Muscle layer of duodenum (tissue), 2 donors: Measurements from ENCODE around the gene NRDE2.
"Not testable (repeated sequence)": the region's sequence is repeated elsewhere in the genome, so short reads cannot be mapped to it uniquely, and the experiment has no call there.

Source experiments
- H3K27ac ChIP-seq: one replicate; pipeline ENCODE4 v1.7.0; 2013; ENCODE audit warnings: mild to moderate bottlenecking, low read length
- H3K27me3 ChIP-seq: one replicate; pipeline ENCODE4 v1.7.0; 2013; ENCODE audit warnings: low read depth, mild to moderate bottlenecking, control low read depth, low read length
- H3K36me3 ChIP-seq, 2 donors: one replicate each; pipeline ENCODE4 v1.7.0; 2013; ENCODE audit warnings: low read length in 2 of 2, control low read depth in 1 of 2, mild to moderate bottlenecking in 1 of 2; ENCODE audit not compliant: insufficient read depth in 2 of 2, control insufficient read depth in 1 of 2
- H3K4me1 ChIP-seq, 2 donors: one replicate each; pipeline ENCODE4 v1.7.0; 2013; ENCODE audit warnings: low read length in 2 of 2, mild to moderate bottlenecking in 2 of 2, control low read depth in 1 of 2, moderate library complexity in 1 of 2; ENCODE audit not compliant: insufficient read depth in 2 of 2, control insufficient read depth in 1 of 2
- H3K4me3 ChIP-seq, 2 donors: one replicate each; pipeline ENCODE4 v1.7.0; 2013; ENCODE audit warnings: low read length in 2 of 2, low read depth in 1 of 2, mild to moderate bottlenecking in 1 of 2
- H3K9me3 ChIP-seq, 2 donors: one replicate each; pipeline ENCODE4 v1.7.0; 2013; ENCODE audit warnings: low read length in 2 of 2, control low read depth in 1 of 2, mild to moderate bottlenecking in 1 of 2; ENCODE audit not compliant: control insufficient read depth in 1 of 2
- donor health status: healthy.

NRDE2 gene

DNA sequence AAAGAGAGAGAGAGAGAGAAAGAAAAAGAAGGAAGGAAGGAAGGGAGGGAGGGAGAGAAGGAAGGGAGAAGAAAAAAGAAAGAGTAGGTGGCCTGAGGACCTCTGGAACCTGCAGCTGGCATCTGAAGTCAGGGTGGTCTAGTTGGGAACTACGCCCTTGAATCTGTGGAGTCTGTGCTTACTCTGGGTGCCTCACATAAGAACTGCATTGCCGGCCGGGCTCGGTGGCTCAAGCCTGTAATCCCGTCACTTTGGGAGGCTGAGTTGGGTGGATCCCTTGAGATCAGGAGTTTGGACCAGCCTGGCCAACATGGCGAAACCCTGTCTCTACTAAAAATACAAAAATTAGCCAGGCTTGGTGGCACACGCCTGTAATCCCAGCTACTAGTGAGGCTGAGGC is 10.0 kb upstream of the NRDE2 start:
- Histone ChIP-seq H3K36me3 (no peaks in the 10 kb centered on the region), H3K27me3 (no peaks in the 10 kb centered on the region), H3K9me3 (no peaks in the 10 kb centered on the region), H3K4me1 (no peaks in the 10 kb centered on the region), H3K27ac (no peak overlapping the region), H3K4me3 (no peak overlapping the region)

DNA sequence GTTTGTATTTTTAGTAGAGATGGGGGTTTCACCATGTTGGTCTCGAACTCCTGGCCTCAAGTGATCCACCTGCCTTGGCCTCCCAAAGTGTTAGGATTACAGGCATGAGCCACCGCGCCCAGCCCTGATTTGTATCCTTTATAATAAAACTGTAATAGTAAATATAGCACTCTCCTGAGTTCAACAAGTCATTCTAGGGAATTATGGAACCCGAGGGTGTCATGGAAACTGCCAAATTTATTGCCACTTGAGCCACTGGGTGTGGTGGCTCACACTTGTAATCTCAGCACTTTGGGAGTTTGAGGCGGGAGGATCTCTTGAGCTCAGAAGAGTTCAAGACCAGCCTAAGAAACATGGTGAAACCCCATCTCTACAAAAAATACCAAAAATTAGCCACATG is 9.5 kb upstream of the NRDE2 start:
- not testable (repeated sequence) for H3K9me3 ChIP-seq, H3K36me3 ChIP-seq, H3K27ac ChIP-seq, H3K4me3 ChIP-seq, H3K27me3 ChIP-seq, H3K4me1 ChIP-seq

DNA sequence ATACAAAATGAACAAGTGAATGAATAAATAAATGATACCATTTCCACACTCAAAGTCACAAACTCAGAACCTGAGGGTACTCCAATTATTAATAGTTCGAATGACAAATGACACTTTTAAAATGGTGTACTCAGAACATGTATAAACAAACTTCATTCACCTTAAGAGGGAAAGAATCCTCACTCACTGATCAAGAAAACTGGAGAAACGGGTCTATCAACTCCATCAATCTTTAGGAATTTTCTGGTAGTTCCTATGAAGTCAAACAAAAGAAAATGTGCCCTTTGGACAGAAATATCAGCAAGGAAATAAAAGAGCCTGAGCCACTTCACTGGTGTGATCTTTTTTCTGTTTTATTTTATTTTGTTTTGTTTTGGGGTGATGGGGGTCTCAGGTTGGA is 5.2 kb upstream of the NRDE2 start:
- Histone ChIP-seq H3K4me1 (no peaks in the 10 kb centered on the region), H3K9me3 (no peaks in the 10 kb centered on the region), H3K4me3 (no peak overlapping the region), H3K27me3 (no peaks in the 10 kb centered on the region), H3K36me3 (no peaks in the 10 kb centered on the region), H3K27ac (no peak overlapping the region)

DNA sequence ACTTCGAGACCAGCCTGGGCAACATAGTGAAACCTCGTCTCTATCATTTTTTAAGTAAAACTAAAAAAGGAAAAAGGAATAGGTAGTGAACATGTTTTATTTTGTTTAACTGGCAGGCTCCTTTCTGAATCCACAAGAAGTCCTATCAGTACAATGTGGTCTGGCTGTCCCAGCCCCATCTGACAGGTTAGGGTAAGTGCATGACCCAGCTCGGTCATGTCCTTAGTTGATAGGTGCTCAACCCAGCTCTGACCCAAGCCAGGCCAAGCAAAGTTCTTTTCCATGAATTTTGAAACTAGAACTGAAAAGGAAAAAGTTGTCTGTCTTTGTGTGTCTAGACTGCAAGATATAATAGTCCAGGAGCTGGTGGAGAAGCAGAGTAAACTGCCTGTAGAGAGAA is 4.7 kb upstream of the NRDE2 start:
- Histone ChIP-seq H3K27me3 (no peaks in the 10 kb centered on the region), H3K4me1 (peaks cover 0 to under 1% of the 10 kb centered on the region in 2 donors), H3K4me3 (no peak overlapping the region), H3K27ac (no peak overlapping the region), H3K9me3 (no peaks in the 10 kb centered on the region), H3K36me3 (no peaks in the 10 kb centered on the region)

DNA sequence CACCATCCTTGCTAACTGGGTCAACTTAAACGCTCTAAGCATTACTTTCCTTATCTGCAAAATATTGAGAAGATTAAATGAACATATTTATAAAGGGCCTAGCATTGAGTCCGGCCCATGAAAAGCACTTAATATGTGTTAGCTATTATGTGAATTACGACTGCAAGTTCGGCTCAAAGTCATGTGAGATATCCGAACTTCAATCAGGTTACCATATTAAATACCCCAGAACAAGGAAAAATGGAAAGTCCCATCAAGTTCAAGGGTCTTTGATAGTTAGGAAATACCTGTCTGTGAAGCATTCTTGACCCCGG is 487 bp upstream of the NRDE2 start:
- Histone ChIP-seq H3K9me3 (no peaks in the 10 kb centered on the region), H3K4me1 (peaks cover 6 to 10% of the 10 kb centered on the region in 2 donors), H3K36me3 (no peaks in the 10 kb centered on the region), H3K27me3 (no peaks in the 10 kb centered on the region), H3K4me3 (peak overlapping the region; percentile 72 to 86), H3K27ac (peak overlapping the region; percentile 85)

DNA sequence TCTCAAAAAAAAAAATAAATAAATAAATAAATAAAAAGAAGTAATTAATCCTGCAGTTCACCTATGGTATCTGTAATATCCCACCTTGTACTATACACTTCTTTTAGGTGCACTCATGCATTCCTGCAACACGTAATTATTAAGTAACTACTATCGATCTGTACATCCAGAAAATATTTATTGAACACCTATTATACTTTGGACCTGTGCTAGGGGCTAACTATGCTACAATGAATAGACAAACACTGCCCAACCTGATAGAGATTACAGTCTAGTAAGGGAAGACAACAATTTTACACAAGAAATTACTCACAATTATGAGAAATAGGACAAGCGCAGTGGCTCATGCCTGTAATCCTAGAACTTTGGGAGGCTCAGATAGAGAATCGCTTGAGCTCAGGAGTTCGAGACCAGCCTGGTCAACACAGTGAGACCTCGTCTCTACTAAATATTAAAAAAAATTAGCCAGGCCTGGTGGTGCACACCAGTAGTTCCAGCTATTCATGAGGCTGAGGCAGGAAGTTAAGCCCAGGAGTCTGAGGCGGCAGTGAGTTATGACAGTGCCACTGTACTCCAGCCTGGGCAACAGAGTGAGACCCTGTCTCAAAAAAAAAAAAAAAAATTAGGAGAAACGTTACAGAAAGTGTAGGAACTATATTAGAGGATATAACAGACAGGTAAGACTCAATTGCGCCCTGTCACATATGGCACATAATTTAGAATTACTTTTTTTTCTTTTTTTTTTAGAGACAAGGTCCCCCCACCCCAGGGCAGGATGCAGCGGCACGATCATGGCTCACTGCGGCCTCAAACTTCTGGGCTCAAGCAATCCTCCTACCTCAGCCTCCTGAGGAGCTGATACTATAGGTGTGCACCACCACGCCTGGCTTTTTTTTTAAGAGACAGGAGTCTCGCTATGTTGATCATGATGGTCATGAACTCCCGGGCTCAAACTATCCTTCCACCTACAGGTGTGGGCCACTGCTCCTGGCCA is 1.2 kb downstream of the NRDE2 start:
- peak overlapping the region; percentile 85 for H3K27ac ChIP-seq
- H3K4me3 ChIP-seq: peak overlapping the region; percentile 72 to 86
- H3K27me3 ChIP-seq: no peaks in the 10 kb centered on the region
- H3K4me1 ChIP-seq: peaks cover 6 to 15% of the 10 kb centered on the region in 2 donors
- no peaks in the 10 kb centered on the region for H3K36me3 ChIP-seq
- H3K9me3 ChIP-seq: no peaks in the 10 kb centered on the region

DNA sequence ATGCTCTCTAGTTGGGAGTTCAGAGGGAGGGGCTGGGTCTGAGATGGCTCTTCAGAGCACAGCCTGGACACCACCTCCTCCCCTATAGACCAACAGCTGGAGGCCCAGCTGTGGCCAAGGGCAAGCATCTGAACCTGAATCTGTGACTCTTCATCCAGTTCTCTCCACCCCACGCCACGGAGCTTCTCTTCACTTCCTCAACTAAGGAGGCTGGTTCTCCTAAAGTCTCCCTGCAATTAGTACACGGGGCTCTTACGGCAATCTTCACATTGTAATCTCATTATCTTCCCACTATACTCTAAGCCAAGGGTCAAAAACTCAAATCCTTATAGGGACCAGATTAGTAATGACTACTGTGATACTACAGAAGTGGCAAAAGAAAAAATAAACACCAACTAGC is 9.8 kb downstream of the NRDE2 start:
- peaks cover 5 to 6% of the 10 kb centered on the region in 2 donors for H3K36me3 ChIP-seq
- no peaks in the 10 kb centered on the region for H3K27me3 ChIP-seq
- H3K4me1 ChIP-seq: peaks cover 0 to 7% of the 10 kb centered on the region in 2 donors
- no peak overlapping the region for H3K27ac ChIP-seq
- H3K4me3 ChIP-seq: no peak overlapping the region
- H3K9me3 ChIP-seq: no peaks in the 10 kb centered on the region

DNA sequence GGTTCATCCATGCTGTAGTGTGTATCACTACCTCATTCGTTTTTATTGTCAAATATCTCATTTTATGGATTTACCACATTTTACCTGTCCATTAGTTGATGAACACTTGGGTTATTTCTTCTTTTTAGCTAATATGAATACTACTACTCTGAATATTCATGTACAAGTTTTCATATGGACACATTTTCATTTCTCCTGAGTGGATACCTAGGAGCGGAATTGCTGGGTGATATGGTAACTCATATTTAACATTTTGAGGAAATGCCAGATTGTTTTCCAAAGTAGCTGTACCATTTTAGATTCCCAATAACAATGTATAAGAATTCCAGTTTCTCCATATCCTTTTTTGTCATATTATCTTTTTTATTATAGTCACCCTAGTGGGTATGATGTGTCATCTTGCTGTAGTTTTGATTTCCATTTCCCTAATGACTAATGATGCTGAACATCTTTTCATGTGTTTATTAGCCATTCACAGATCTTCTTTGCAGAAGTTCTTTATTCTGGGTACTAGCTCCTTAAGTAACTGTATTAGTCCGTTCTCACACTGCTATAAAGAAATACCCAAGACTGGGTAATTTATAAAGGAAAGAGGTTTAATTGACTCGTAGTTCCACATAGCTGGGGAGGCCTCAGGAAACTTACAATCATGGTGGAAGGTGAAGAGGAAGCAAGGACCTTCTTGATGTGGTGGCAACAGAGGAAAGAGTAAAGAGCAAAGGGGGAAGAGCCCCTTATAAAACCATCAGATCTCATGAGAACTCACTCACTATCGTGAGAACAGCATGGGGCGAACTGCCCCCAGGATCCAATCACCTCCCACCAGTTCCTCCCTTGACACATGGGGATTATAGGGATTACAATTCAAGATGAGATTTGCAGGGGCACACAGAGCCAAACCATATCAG is 11.9 kb downstream of the NRDE2 start:
- Histone ChIP-seq H3K9me3 (no peaks in the 10 kb centered on the region), H3K27ac (no peak overlapping the region), H3K4me1 (no peaks in the 10 kb centered on the region), H3K27me3 (no peaks in the 10 kb centered on the region), H3K4me3 (no peak overlapping the region), H3K36me3 (peaks cover 15 to 22% of the 10 kb centered on the region in 2 donors)

DNA sequence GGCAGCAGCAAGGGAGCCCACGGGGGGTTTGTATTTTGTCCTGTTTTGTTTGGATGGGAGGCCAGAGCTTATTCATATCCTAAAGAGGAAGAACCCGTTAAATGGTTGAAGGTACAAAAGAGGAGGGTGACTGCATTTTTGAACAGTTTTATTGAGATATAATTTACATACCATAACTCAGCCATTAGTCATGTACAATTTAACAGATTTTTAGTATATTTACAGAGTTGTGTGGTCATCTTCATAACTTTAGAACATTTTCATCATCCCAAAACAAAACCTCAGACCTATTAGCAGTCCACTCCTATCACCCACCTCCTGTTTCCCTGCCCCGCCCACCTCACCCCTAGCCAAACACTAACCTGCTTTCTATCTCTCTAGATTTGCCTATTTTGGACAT is 12.6 kb downstream of the NRDE2 start:
- H3K9me3 ChIP-seq: no peaks in the 10 kb centered on the region
- no peak overlapping the region for H3K4me3 ChIP-seq
- no peaks in the 10 kb centered on the region for H3K27me3 ChIP-seq
- no peak overlapping the region for H3K27ac ChIP-seq
- no peaks in the 10 kb centered on the region for H3K4me1 ChIP-seq
- H3K36me3 ChIP-seq: peaks cover 15 to 29% of the 10 kb centered on the region in 2 donors

DNA sequence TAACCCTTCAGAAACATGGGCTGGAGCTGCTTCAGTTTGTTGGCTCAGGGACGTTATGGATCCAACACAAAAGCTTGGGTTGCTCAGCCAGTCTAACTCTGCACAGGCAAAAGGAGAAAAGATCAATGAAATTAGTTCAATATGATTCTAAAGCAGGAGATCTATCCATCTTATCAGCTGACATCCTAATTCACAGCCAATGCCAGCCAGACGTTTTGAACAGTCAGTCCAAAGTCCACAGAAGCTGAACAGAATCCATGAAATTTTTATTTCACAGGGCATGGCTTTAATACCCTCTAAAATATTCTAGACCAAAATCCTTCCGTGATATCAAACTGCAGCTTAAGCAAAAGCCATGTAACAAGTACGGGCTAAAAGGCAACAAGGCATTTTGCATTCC is 13.7 kb downstream of the NRDE2 start:
- H3K36me3 ChIP-seq: peaks cover 24 to 36% of the 10 kb centered on the region in 2 donors
- H3K4me3 ChIP-seq: no peak overlapping the region
- H3K9me3 ChIP-seq: no peaks in the 10 kb centered on the region
- no peaks in the 10 kb centered on the region for H3K27me3 ChIP-seq
- no peaks in the 10 kb centered on the region for H3K4me1 ChIP-seq
- H3K27ac ChIP-seq: no peak overlapping the region

DNA sequence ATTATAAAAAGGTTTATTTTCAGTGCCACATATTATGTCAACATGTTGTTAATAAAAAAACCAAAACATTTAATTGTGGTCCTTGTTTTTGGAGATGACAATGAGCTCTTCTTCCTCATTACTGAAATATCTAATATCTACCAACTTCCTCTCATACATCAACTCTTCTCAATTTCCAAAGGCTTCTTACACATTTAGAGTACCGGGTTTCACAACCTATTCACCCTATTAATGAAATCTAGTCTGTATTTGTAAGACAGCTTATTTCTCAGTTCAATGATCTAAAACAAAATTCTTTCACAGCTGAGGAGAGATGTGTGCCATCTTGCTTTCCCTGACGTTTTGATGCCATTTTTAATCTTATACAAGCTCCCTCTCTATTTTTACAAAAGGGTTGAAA is 14.5 kb downstream of the NRDE2 start:
- no peaks in the 10 kb centered on the region for H3K9me3 ChIP-seq
- H3K4me3 ChIP-seq: no peak overlapping the region
- no peak overlapping the region for H3K27ac ChIP-seq
- H3K4me1 ChIP-seq: no peaks in the 10 kb centered on the region
- peaks cover 26 to 42% of the 10 kb centered on the region in 2 donors for H3K36me3 ChIP-seq
- no peaks in the 10 kb centered on the region for H3K27me3 ChIP-seq
